Gastrocnemius medialis (tissue), 4 donors: ENCODE data around the gene GNG3. TPM values are rescaled to one million over a fixed set of nuclear protein-coding genes. Genes with fewer than 3 reads are reported as not detected.

ENCODE experiments used
- ATAC-seq, 2 donors: fragments of 150-250 bp; one replicate each; pipeline ENCODE4 v1.9.1; 2016
- DNase-seq, 2 donors: peaks; one replicate each; pipeline ENCODE4 v3.0.0-alpha.2; 2019
- H3K27ac ChIP-seq, 4 donors: fragments of 200-600 bp; sonication (generic); 1 replicate in 1 of 4; 2 replicates in 3 of 4; pipeline ENCODE4 v1.5.1; 2016 to 2018; ENCODE audit warnings: mild to moderate bottlenecking in 2 of 4, moderate library complexity in 1 of 4
- H3K27me3 ChIP-seq, 3 donors: fragments of 200-600 bp; sonication (generic) in 2 of 3; 1 replicate in 1 of 3; 2 replicates in 2 of 3; pipeline versions ENCODE4 v1.5.1 to v1.6.0; 2016 to 2019; ENCODE audit warnings: mild to moderate bottlenecking in 1 of 3, moderate library complexity in 1 of 3
- H3K36me3 ChIP-seq, 2 donors: fragments of 200-600 bp; sonication (generic) in 1 of 2; one replicate each; pipeline ENCODE4 v1.5.1; 2017 to 2018
- H3K4me1 ChIP-seq, 2 donors: fragments of 200-600 bp; sonication (generic) in 1 of 2; one replicate each; pipeline ENCODE4 v1.5.1; 2016 to 2017; ENCODE audit warnings: mild to moderate bottlenecking in 2 of 2
- H3K4me3 ChIP-seq, 4 donors: fragments of 200-600 bp; sonication (generic) in 3 of 4; 1 replicate in 1 of 4; 2 replicates in 3 of 4; pipeline ENCODE4 v1.5.1; 2016 to 2019; ENCODE audit warnings: mild to moderate bottlenecking in 2 of 4
- H3K9me3 ChIP-seq, 3 donors: fragments of 200-600 bp; sonication (generic) in 2 of 3; 1 replicate in 1 of 3; 2 replicates in 2 of 3; pipeline ENCODE4 v1.5.1; 2016 to 2019
- CTCF ChIP-seq, 5 experiments: fragments of 450-650 bp in 3 of 5; fragments of 200-600 bp in 2 of 5; sonication (generic) in 2 of 5; IDR thresholded peaks in 4 of 5; conservative IDR thresholded peaks in 1 of 5; 1 replicate in 4 of 5; 2 replicates in 1 of 5; pipeline ENCODE4 v1.5.1; 2016 to 2019; ENCODE audit warnings: antibody characterized with exemption in 5 of 5, mild to moderate bottlenecking in 3 of 5, moderate library complexity in 3 of 5
- POLR2A ChIP-seq, 2 donors: fragments of 450-650 bp; IDR thresholded peaks; one replicate each; pipeline ENCODE4 v1.6.1; 2017; ENCODE audit warnings: antibody characterized with exemption in 2 of 2, mild to moderate bottlenecking in 2 of 2, moderate library complexity in 2 of 2
- in situ Hi-C, 4 donors: fragments of 200-750 bp; cut with MboI; loops; one replicate each; pipeline versions ENCODE4 v1.15.0 to v1.8.0; 2017; ENCODE audit warnings: low sequenced_read_pairs in 4 of 4
- intact Hi-C: fragments of 100-400 bp; cut with DNase I; formaldehyde crosslinking; loops from one replicate; pipeline ENCODE4 v1.15.1; 2023; ENCODE audit warnings: low total_unique reads
- total RNA-seq, 4 donors: library from RNA; depleted of rRNA; stranded (reverse); fragments of >200 nt; gene quantifications; one replicate each; pipeline versions ENCODE4 v1.1.0 to v1.2.3, GENCODE V29; 2016

Gene GNG3
- total RNA-seq, 4 donors from 2014 or later: not detected

GRCh38 chr11:62752177-62752785 lies 44.8 kb downstream of the GNG3 start:
- Histone ChIP-seq H3K27ac (peak overlapping the region in 1 of 4 donors; percentile 95), H3K36me3 (peaks cover 0 to 6% of the 10 kb centered on the region in 2 donors), H3K27me3 (no peaks in the 10 kb centered on the region), H3K4me1 (peaks cover 14 to 19% of the 10 kb centered on the region in 2 donors), H3K4me3 (no peak overlapping the region), H3K9me3 (no peaks in the 10 kb centered on the region)
- no peak for TF ChIP-seq CTCF (IDR thresholded peaks at IDR 0.05 in 4 of 5, conservative IDR thresholded peaks at IDR 0.05 in 1 of 5)
- no peak for TF ChIP-seq POLR2A (IDR thresholded peaks at IDR 0.05)
- no peak for ATAC-seq
- in situ Hi-C loops: no loop called here
- intact Hi-C loops: no loop called here
- DNase-seq: no peak

- intact Hi-C loops: no loop called here
- no peaks in the 10 kb centered on the region for H3K9me3 ChIP-seq
- H3K4me1 ChIP-seq: peaks cover 14 to 19% of the 10 kb centered on the region in 2 donors
- in situ Hi-C loops: no loop called here
- H3K4me3 ChIP-seq: peak overlapping the region; percentile 62 to 86 (median 73)
- peaks cover 0 to 6% of the 10 kb centered on the region in 2 donors for H3K36me3 ChIP-seq
- no peak for DNase-seq
- no peaks in the 10 kb centered on the region for H3K27me3 ChIP-seq
- ATAC-seq: peak in 1 of 2 donors; percentile 4
- H3K27ac ChIP-seq: peak overlapping the region; percentile 86 to 98 (median 92)
- TF ChIP-seq POLR2A (IDR thresholded peaks at IDR 0.05) (no peak), CTCF (IDR thresholded peaks at IDR 0.05 in 4 of 5, conservative IDR thresholded peaks at IDR 0.05 in 1 of 5) (no peak)
These were observed 45.7 kb downstream of the GNG3 start for GRCh38 chr11:62752994-62753735.

- Histone ChIP-seq H3K4me3 (peak within 1 kb of the TSS; percentile 62 to 86 (median 73)), H3K27me3 (no peaks in the 10 kb centered on the region), H3K9me3 (no peaks in the 10 kb centered on the region), H3K27ac (peak within 1 kb of the TSS; percentile 86 to 98 (median 92)), H3K36me3 (peaks cover 0 to 6% of the 10 kb centered on the region in 2 donors), H3K4me1 (peaks cover 14 to 19% of the 10 kb centered on the region in 2 donors)
- intact Hi-C loops: loop anchor here (1.0 kb wide), 1 partner anchor 27 kb away; the partner anchor contains the start of gene HNRNPUL2
- ATAC-seq (peak; percentile 98 to 99), DNase-seq (peak; percentile 99)
- in situ Hi-C loops: no loop called here
- peak; percentile 49 to 70 for TF ChIP-seq POLR2A (IDR thresholded peaks at IDR 0.05)
- no peak for TF ChIP-seq CTCF (IDR thresholded peaks at IDR 0.05 in 4 of 5, conservative IDR thresholded peaks at IDR 0.05 in 1 of 5)
These were observed 46.5 kb downstream of the GNG3 start, which contains the start of gene ZBTB3 for GRCh38 chr11:62753736-62754603. TSS of gene ZBTB3 (minus strand) at chr11:62754160. CDS start at chr11:62753664, 496 bp downstream.

GRCh38 chr11:62755086-62755615 lies 47.7 kb downstream of the GNG3 start:
- peaks cover 0 to 6% of the 10 kb centered on the region in 2 donors for H3K36me3 ChIP-seq
- H3K4me1 ChIP-seq: peaks cover 14 to 19% of the 10 kb centered on the region in 2 donors
- H3K4me3 ChIP-seq: no peak overlapping the region
- DNase-seq (no peak), ATAC-seq (no peak)
- TF ChIP-seq CTCF (IDR thresholded peaks at IDR 0.05 in 4 of 5, conservative IDR thresholded peaks at IDR 0.05 in 1 of 5): no peak
- no peak for TF ChIP-seq POLR2A (IDR thresholded peaks at IDR 0.05)
- H3K27me3 ChIP-seq: no peaks in the 10 kb centered on the region
- in situ Hi-C loops: no loop called here
- intact Hi-C loops: no loop called here
- H3K27ac ChIP-seq: no peak overlapping the region
- no peaks in the 10 kb centered on the region for H3K9me3 ChIP-seq
